Hepatocyte (in vitro differentiated cells): ENCODE results near the gene TAPBP. TPM values are rescaled to one million over a fixed set of nuclear protein-coding genes. Genes with fewer than 3 reads are reported as not detected.

Experiments
- DNase-seq: peaks from one replicate; pipeline ENCODE4 v3.0.0-alpha.2; 2016; ENCODE audit warnings: low spot score
- H2AFZ ChIP-seq: fragments of 200-600 bp; sonication (generic); 2 replicates; pipeline ENCODE4 v1.6.0; 2016; ENCODE audit warnings: antibody characterized with exemption, mild to moderate bottlenecking
- H3K27ac ChIP-seq: fragments of 200-600 bp; sonication (generic); 2 replicates; pipeline ENCODE4 v1.5.1; 2016; ENCODE audit warnings: mild to moderate bottlenecking
- H3K27me3 ChIP-seq: fragments of 200-600 bp; sonication (generic); 2 replicates; pipeline ENCODE4 v1.6.1; 2016
- H3K36me3 ChIP-seq: fragments of 200-600 bp; sonication (generic); replicated peaks from 2 replicates; pipeline ENCODE4 v1.5.1; 2016; ENCODE audit warnings: low read depth; ENCODE audit not compliant: insufficient read depth
- H3K4me1 ChIP-seq: fragments of 200-600 bp; sonication (generic); 2 replicates; pipeline ENCODE4 v1.5.1; 2016; ENCODE audit warnings: mild to moderate bottlenecking, moderate library complexity; ENCODE audit not compliant: insufficient read depth
- H3K4me2 ChIP-seq: fragments of 200-600 bp; sonication (generic); 2 replicates; pipeline ENCODE4 v1.6.0; 2016
- H3K4me3 ChIP-seq: fragments of 200-600 bp; sonication (generic); 2 replicates; pipeline ENCODE4 v1.5.1; 2016; ENCODE audit warnings: mild to moderate bottlenecking
- H3K79me2 ChIP-seq: fragments of 200-600 bp; sonication (generic); 2 replicates; pipeline ENCODE4 v1.6.0; 2017; ENCODE audit warnings: mild to moderate bottlenecking
- H3K9me2 ChIP-seq: fragments of 200-600 bp; sonication (generic); replicated peaks from 2 replicates; pipeline ENCODE4 v1.6.0; 2017; ENCODE audit warnings: mild to moderate bottlenecking; ENCODE audit not compliant: insufficient read depth
- H3K9me3 ChIP-seq: fragments of 200-600 bp; sonication (generic); 2 replicates; pipeline ENCODE4 v1.5.1; 2016; ENCODE audit warnings: low read depth, mild to moderate bottlenecking
- H4K20me1 ChIP-seq: fragments of 200-600 bp; sonication (generic); 2 replicates; pipeline ENCODE4 v1.6.0; 2016; ENCODE audit warnings: mild to moderate bottlenecking; ENCODE audit not compliant: insufficient read depth, poor library complexity, severe bottlenecking
- EZH2 ChIP-seq: fragments of 200-600 bp; sonication (generic); IDR thresholded peaks from 2 replicates; pipeline ENCODE4 v1.6.1; 2016; ENCODE audit warnings: antibody characterized with exemption, mild to moderate bottlenecking, borderline replicate concordance
- EZH2phosphoT487 ChIP-seq: fragments of 200-600 bp; sonication (generic); IDR thresholded peaks from one replicate; pipeline ENCODE4 v1.6.1; 2018; ENCODE audit warnings: antibody characterized with exemption, mild to moderate bottlenecking, low read depth, moderate library complexity; ENCODE audit not compliant: unreplicated experiment, severe bottlenecking
- WGBS: methylation state at CpG from one replicate; pipeline ENCODE4 v1.1.6; 2016; ENCODE audit warnings: low lambda C conversion rate; ENCODE audit errors: missing lambda C conversion rate; 5-methylcytosine and 5-hydroxymethylcytosine counted together
- polyA plus RNA-seq: library from polyadenylated mRNA; unstranded; fragments of >200 nt; fragmentation: Nextera tagmentation; extraction: Ambion mirVana; gene quantifications from 2 replicates; pipeline ENCODE4 v1.2.1, GENCODE V29; 2016
- total RNA-seq: library from RNA; depleted of rRNA; stranded (reverse); fragments of >200 nt; gene quantifications from 2 replicates; pipeline ENCODE4 v1.2.3, GENCODE V29; 2014
- TF ChIP-seq, protein P1 (sequence below): fragments of 200-600 bp; sonication (generic); IDR thresholded peaks from 2 replicates; pipeline ENCODE4 v1.5.1; 2016; ENCODE audit warnings: antibody characterized with exemption, mild to moderate bottlenecking; ENCODE audit not compliant: poor library complexity

Gene TAPBP
- total and polyA plus RNA-seq, 2 experiments from 2014 or later = 59.3 to 108 TPM

GRCh38 chr6:33314515-33314942 lies 651 bp upstream of the TAPBP start:
- H3K4me3 ChIP-seq = peak overlapping the region; percentile 65
- no peaks in the 10 kb centered on the region for H3K9me3 ChIP-seq
- H3K4me1 ChIP-seq = peaks cover 15% of the 10 kb centered on the region
- no peaks in the 10 kb centered on the region for H3K36me3 ChIP-seq
- H3K79me2 ChIP-seq = peaks cover 33% of the 10 kb centered on the region
- WGBS = 4% methylated on average over 10 of the region's 10 CpGs
- peak; percentile 79 for DNase-seq
- peak overlapping the region; percentile 96 for H3K27ac ChIP-seq
- H4K20me1 ChIP-seq = no peaks in the 10 kb centered on the region
- no peak overlapping the region for H2AFZ ChIP-seq
- TF ChIP-seq EZH2 (no peak), EZH2phosphoT487 (no peak)
- TF ChIP-seq, protein P1, sequence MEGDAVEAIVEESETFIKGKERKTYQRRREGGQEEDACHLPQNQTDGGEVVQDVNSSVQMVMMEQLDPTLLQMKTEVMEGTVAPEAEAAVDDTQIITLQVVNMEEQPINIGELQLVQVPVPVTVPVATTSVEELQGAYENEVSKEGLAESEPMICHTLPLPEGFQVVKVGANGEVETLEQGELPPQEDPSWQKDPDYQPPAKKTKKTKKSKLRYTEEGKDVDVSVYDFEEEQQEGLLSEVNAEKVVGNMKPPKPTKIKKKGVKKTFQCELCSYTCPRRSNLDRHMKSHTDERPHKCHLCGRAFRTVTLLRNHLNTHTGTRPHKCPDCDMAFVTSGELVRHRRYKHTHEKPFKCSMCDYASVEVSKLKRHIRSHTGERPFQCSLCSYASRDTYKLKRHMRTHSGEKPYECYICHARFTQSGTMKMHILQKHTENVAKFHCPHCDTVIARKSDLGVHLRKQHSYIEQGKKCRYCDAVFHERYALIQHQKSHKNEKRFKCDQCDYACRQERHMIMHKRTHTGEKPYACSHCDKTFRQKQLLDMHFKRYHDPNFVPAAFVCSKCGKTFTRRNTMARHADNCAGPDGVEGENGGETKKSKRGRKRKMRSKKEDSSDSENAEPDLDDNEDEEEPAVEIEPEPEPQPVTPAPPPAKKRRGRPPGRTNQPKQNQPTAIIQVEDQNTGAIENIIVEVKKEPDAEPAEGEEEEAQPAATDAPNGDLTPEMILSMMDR = no peak
- H3K27me3 ChIP-seq = no peaks in the 10 kb centered on the region
- no peaks in the 10 kb centered on the region for H3K9me2 ChIP-seq
- peak overlapping the region; percentile 84 for H3K4me2 ChIP-seq

GRCh38 chr6:33313105-33313708 lies 671 bp downstream of the TAPBP start:
- DNase-seq = peak; percentile 68
- H3K36me3 ChIP-seq = no peaks in the 10 kb centered on the region
- peak overlapping the region; percentile 84 for H3K4me2 ChIP-seq
- H3K79me2 ChIP-seq = peaks cover 47% of the 10 kb centered on the region
- peak overlapping the region; percentile 96 for H3K27ac ChIP-seq
- no peaks in the 10 kb centered on the region for H3K9me3 ChIP-seq
- H2AFZ ChIP-seq = peak overlapping the region; percentile 65
- peaks cover 8% of the 10 kb centered on the region for H3K4me1 ChIP-seq
- no peaks in the 10 kb centered on the region for H4K20me1 ChIP-seq
- TF ChIP-seq EZH2phosphoT487 = no peak
- TF ChIP-seq, protein P1 = no peak
- TF ChIP-seq EZH2 = no peak
- peak overlapping the region; percentile 65 for H3K4me3 ChIP-seq
- under 1% methylated on average over 29 of the region's 33 CpGs for WGBS
- H3K27me3 ChIP-seq = no peaks in the 10 kb centered on the region
- no peaks in the 10 kb centered on the region for H3K9me2 ChIP-seq

DNA sequence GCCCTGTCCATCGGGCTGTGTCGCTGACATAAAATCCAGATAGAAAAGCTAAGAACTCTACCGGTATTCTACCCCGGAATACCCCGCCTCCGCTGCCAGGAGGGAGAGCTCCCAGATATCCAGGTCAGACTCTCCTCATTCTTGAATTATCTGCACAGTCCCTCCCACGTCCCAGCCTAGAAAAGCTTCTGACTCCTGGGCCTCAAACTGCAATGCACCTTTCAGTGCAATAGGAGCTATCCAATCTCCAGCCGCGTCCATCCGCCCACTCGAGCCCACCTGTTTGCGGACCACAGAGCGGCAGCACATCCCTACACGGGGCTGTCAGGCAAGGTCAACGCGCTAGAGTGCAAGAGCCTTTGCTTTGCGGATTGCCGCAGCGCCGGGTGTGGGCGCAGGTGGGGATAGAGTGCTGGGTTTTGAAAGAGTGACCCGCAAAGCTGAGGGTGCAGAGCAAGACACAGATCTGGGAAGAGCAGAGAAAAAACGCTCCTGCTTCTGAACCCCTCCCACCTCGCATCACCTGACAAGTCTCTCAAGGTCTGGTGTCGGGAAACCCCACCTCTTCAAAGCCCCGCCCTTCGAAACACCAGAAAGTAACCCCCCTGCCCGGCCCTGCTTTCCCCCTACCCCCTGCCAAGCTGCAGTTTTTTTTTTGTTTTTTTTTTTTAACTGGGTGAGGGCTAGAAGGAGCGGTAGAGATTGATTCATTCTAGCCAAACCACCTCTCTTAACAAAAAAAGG lies 1.3 kb downstream of the TAPBP start:
- H2AFZ ChIP-seq = no peak overlapping the region
- no peaks in the 10 kb centered on the region for H4K20me1 ChIP-seq
- peaks cover 8% of the 10 kb centered on the region for H3K4me1 ChIP-seq
- H3K9me2 ChIP-seq = no peaks in the 10 kb centered on the region
- H3K9me3 ChIP-seq = no peaks in the 10 kb centered on the region
- 6% methylated on average over 29 of the region's 29 CpGs for WGBS
- peak overlapping the region; percentile 65 for H3K4me3 ChIP-seq
- H3K79me2 ChIP-seq = peaks cover 53% of the 10 kb centered on the region
- H3K4me2 ChIP-seq = peak overlapping the region; percentile 84
- DNase-seq = peak; percentile 92
- peak overlapping the region; percentile 96 for H3K27ac ChIP-seq
- TF ChIP-seq, protein P1 = no peak
- TF ChIP-seq EZH2phosphoT487 (no peak), EZH2 (no peak)
- no peaks in the 10 kb centered on the region for H3K36me3 ChIP-seq
- H3K27me3 ChIP-seq = no peaks in the 10 kb centered on the region
